Left ventricle myocardium inferior (tissue), 1 donor: ENCODE data around the gene INTS6L. TPM values are rescaled to one million over a fixed set of nuclear protein-coding genes. Genes with fewer than 3 reads are reported as not detected.

ENCODE experiments used
- DNase-seq: peaks from one replicate; pipeline ENCODE4 v3.0.0-alpha.2; 2020
- H3K27ac ChIP-seq: fragments of 200-600 bp; replicated peaks from 2 replicates; pipeline ENCODE4 v1.8.0; 2021
- H3K27me3 ChIP-seq: fragments of 200-600 bp; 2 replicates; pipeline ENCODE4 v1.8.0; 2021; ENCODE audit warnings: low read depth
- H3K36me3 ChIP-seq: fragments of 200-600 bp; 2 replicates; pipeline ENCODE4 v1.8.0; 2021
- H3K4me1 ChIP-seq: fragments of 200-600 bp; 2 replicates; pipeline ENCODE4 v1.8.0; 2021
- H3K4me3 ChIP-seq: fragments of 200-600 bp; 2 replicates; pipeline ENCODE4 v1.8.0; 2021; ENCODE audit warnings: mild to moderate bottlenecking, moderate library complexity
- H3K9me3 ChIP-seq: fragments of 200-600 bp; replicated peaks from 2 replicates; pipeline ENCODE4 v1.8.0; 2021
- intact Hi-C: fragments of 100-400 bp; cut with micrococcal nuclease; formaldehyde crosslinking; loops from one replicate; pipeline ENCODE4 v1.11.0; 2022
- total RNA-seq: library from RNA; stranded (reverse); fragmentation: NEBNext Ultra II Directional; extraction: Animal tissue kit (Norgen Biotek cat#: 25700); gene quantifications from one replicate; pipeline ENCODE4 v1.2.1, GENCODE V29; 2021
- TF ChIP-seq, protein P1 (sequence below): fragments of 200-600 bp; IDR thresholded peaks from 2 replicates; pipeline ENCODE4 v1.8.0; 2021; ENCODE audit warnings: antibody characterized with exemption, mild to moderate bottlenecking, borderline replicate concordance
- donor health status: DM: no; HTN: yes; CAD: no; lungs with severe emphysema.

The INTS6L gene
- total RNA-seq, 1 donor from 2014 or later: 2.3 TPM

DNA sequence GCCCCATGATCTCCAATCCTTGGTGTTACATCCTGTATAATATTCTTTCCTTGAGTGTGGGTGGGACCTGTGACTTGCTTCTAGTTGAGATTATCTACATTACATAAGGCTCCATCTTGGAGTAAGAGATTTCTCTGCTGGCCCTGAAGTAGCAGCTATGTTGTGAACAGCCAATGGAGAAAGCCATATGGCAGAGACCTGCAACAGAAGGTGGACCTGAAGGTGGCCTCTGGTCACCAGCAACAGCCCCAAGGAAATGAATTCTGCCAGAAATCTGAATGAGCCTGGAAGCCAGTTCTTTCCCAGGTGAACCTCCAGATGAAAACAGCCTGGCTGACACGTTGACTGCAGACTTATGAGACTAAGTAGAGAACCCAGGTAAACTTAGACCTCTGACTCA, 2.3 kb upstream of the INTS6L start:
- H3K36me3 ChIP-seq: no peaks in the 10 kb centered on the region
- DNase-seq: no peak
- H3K27me3 ChIP-seq: no peaks in the 10 kb centered on the region
- H3K4me3 ChIP-seq: no peak overlapping the region
- H3K9me3 ChIP-seq: no peaks in the 10 kb centered on the region
- intact Hi-C loops: no loop called here
- no peak overlapping the region for H3K27ac ChIP-seq
- peaks cover 8% of the 10 kb centered on the region for H3K4me1 ChIP-seq
- TF ChIP-seq, protein P1, sequence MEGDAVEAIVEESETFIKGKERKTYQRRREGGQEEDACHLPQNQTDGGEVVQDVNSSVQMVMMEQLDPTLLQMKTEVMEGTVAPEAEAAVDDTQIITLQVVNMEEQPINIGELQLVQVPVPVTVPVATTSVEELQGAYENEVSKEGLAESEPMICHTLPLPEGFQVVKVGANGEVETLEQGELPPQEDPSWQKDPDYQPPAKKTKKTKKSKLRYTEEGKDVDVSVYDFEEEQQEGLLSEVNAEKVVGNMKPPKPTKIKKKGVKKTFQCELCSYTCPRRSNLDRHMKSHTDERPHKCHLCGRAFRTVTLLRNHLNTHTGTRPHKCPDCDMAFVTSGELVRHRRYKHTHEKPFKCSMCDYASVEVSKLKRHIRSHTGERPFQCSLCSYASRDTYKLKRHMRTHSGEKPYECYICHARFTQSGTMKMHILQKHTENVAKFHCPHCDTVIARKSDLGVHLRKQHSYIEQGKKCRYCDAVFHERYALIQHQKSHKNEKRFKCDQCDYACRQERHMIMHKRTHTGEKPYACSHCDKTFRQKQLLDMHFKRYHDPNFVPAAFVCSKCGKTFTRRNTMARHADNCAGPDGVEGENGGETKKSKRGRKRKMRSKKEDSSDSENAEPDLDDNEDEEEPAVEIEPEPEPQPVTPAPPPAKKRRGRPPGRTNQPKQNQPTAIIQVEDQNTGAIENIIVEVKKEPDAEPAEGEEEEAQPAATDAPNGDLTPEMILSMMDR: no peak

- Histone ChIP-seq H3K4me3 (peak overlapping the region; percentile 76), H3K4me1 (peaks cover 8% of the 10 kb centered on the region), H3K36me3 (no peaks in the 10 kb centered on the region), H3K27me3 (no peaks in the 10 kb centered on the region), H3K9me3 (no peaks in the 10 kb centered on the region), H3K27ac (peak overlapping the region; percentile 91)
- intact Hi-C loops: no loop called here
- TF ChIP-seq, protein P1: no peak
- no peak for DNase-seq
Observed at GRCh38 chrX:135520022-135520552, 373 bp upstream of the INTS6L start.

- intact Hi-C loops: no loop called here
- TF ChIP-seq, protein P1: no peak
- no peaks in the 10 kb centered on the region for H3K36me3 ChIP-seq
- H3K4me1 ChIP-seq: peaks cover 8% of the 10 kb centered on the region
- H3K27me3 ChIP-seq: no peaks in the 10 kb centered on the region
- no peaks in the 10 kb centered on the region for H3K9me3 ChIP-seq
- H3K4me3 ChIP-seq: peak overlapping the region; percentile 76
- DNase-seq: peak; percentile 83
- peak overlapping the region; percentile 91 for H3K27ac ChIP-seq
Observed at GRCh38 chrX:135521405-135522131, 1.1 kb downstream of the INTS6L start.

- H3K27ac ChIP-seq: peak overlapping the region; percentile 91
- H3K4me3 ChIP-seq: peak overlapping the region; percentile 76
- no peaks in the 10 kb centered on the region for H3K9me3 ChIP-seq
- intact Hi-C loops: no loop called here
- DNase-seq: no peak
- TF ChIP-seq, protein P1: no peak
- peaks cover 8% of the 10 kb centered on the region for H3K4me1 ChIP-seq
- H3K27me3 ChIP-seq: no peaks in the 10 kb centered on the region
- no peaks in the 10 kb centered on the region for H3K36me3 ChIP-seq
Observed at GRCh38 chrX:135522132-135522530, 1.7 kb downstream of the INTS6L start.

DNA sequence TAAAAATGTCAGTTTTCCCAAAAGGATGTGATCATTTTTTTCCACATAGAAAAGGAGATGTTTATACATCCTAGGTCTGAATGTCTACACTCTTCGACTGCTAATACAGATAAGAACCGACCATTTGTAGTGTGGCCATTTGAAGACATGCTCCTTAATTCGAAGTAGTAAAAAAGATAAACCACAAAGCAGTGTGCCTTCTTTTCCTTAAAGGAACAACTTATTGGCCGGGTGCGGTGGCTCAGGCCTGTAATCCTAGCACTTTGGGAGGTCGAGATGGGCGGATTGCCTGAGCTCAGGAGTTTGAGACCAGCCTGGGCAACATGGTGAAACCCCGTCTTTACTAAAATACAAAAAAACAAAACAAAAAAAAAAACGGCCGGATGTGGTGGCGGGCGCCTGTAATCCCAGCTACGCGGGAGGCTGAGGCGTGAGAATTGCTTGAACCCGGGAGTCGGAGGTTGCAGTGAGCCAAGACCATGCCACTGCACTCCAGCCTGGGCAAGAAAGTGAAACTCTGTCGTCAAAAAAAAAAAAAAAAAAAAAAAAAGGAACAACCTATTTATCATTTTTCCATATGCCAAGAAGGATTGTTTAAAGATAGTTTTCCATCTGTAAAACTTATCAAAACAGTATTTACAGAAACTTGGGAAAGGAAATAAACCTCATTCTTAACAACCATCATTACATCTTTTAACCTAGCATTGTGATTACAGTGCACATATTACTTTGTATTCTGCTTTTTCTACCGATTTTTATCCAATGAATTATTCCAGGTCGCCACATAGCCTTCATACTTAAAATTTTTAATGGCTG, 2.6 kb downstream of the INTS6L start:
- intact Hi-C loops: no loop called here
- TF ChIP-seq, protein P1: no peak
- Histone ChIP-seq H3K4me1 (peaks cover 8% of the 10 kb centered on the region), H3K27ac (peak overlapping the region; percentile 91), H3K27me3 (no peaks in the 10 kb centered on the region), H3K4me3 (peak overlapping the region; percentile 76), H3K36me3 (no peaks in the 10 kb centered on the region), H3K9me3 (no peaks in the 10 kb centered on the region)
- DNase-seq: no peak
